ENCODE data around the gene DCTN5.
A peak's percentile ranks its signal among the peaks of the same experiment; 100 is the strongest.
"Not testable (repeated sequence)": the region's sequence is repeated elsewhere in the genome, so short reads cannot be mapped to it uniquely, and the experiment has no call there.

Gene DCTN5

GRCh38 chr16:23640931-23641765 lies at the start of gene DCTN5, which contains the start of gene PALB2:
Gene DCTN5 (plus strand): TSS chr16:23641466. CDS start chr16:23641543, 77 bp downstream.
Gene PALB2 (minus strand): TSS chr16:23641310. CDS start chr16:23641157, 153 bp downstream.
- DNase-seq: peak; percentile 89

GRCh38 chr16:23594186-23594585 lies 47.1 kb upstream of the DCTN5 start:
- no peak for DNase-seq

GRCh38 chr16:23595246-23595950 lies 45.9 kb upstream of the DCTN5 start:
- DNase-seq: no peak

GRCh38 chr16:23595951-23596720 lies 45.1 kb upstream of the DCTN5 start, which contains the start of gene NDUFAB1:
Gene NDUFAB1 (minus strand): TSS chr16:23596316. CDS start chr16:23596290, 26 bp downstream.
- peak; percentile 92 for DNase-seq

- DNase-seq: peak; percentile 35
Measured at GRCh38 chr16:23597003-23597756, 44.1 kb upstream of the DCTN5 start.

GRCh38 chr16:23607726-23608125 lies 33.5 kb upstream of the DCTN5 start:
- no peak for DNase-seq

- DNase-seq: no peak
Measured at GRCh38 chr16:23608194-23608593, 33.1 kb upstream of the DCTN5 start.

GRCh38 chr16:23609929-23610328 lies 31.3 kb upstream of the DCTN5 start:
- DNase-seq: no peak

GRCh38 chr16:23610905-23611304 lies 30.4 kb upstream of the DCTN5 start:
- DNase-seq: not testable (repeated sequence)

GRCh38 chr16:23611936-23612335 lies 29.3 kb upstream of the DCTN5 start:
- no peak for DNase-seq

- no peak for DNase-seq
Measured at GRCh38 chr16:23615805-23616204, 25.5 kb upstream of the DCTN5 start.

- no peak for DNase-seq
Measured at GRCh38 chr16:23624092-23624491, 17.2 kb upstream of the DCTN5 start.

- DNase-seq: no peak
Measured at GRCh38 chr16:23629516-23629915, 11.8 kb upstream of the DCTN5 start.

GRCh38 chr16:23631874-23632273 lies 9.4 kb upstream of the DCTN5 start:
- DNase-seq: not testable (repeated sequence)

- no peak for DNase-seq
Measured at GRCh38 chr16:23634461-23635036, 6.7 kb upstream of the DCTN5 start.

GRCh38 chr16:23635958-23636357 lies 5.3 kb upstream of the DCTN5 start:
- DNase-seq: no peak

- DNase-seq: no peak
Measured at GRCh38 chr16:23640615-23640930, 693 bp upstream of the DCTN5 start.

- DNase-seq: peak; percentile 0
Measured at GRCh38 chr16:23642246-23642774, 1.0 kb downstream of the DCTN5 start.

GRCh38 chr16:23650674-23651416 lies 9.6 kb downstream of the DCTN5 start:
- DNase-seq: no peak

GRCh38 chr16:23651943-23652468 lies 10.7 kb downstream of the DCTN5 start:
- DNase-seq: no peak

- no peak for DNase-seq
Measured at GRCh38 chr16:23663918-23664317, 22.7 kb downstream of the DCTN5 start.
